HT1080 (cell line): ENCODE data around the gene GREB1. TPM values are rescaled to one million over a fixed set of nuclear protein-coding genes. Genes with fewer than 3 reads are reported as not detected.

Source experiments
- DNase-seq: peaks from one replicate; pipeline ENCODE4 v3.0.0-alpha.2; 2015; ENCODE audit warnings: low read depth
- small RNA-seq: library from RNA; depleted of rRNA; stranded (forward); fragments of <200 nt; gene quantifications from one replicate; pipeline ENCODE3, GENCODE V24; 2014
- total RNA-seq: library from RNA; depleted of rRNA; stranded (reverse); fragments of >200 nt; shearing (Covaris generic); gene quantifications from 2 replicates; pipeline ENCODE4 v1.2.3, GENCODE V29; 2014; rRNA removed

The GREB1 gene
- total RNA-seq, 1 experiment from 2014 or later, result 1.7 TPM

GRCh38 chr2:11679016-11679415 lies 145.2 kb downstream of the GREB1 start:
- no peak for DNase-seq

DNA sequence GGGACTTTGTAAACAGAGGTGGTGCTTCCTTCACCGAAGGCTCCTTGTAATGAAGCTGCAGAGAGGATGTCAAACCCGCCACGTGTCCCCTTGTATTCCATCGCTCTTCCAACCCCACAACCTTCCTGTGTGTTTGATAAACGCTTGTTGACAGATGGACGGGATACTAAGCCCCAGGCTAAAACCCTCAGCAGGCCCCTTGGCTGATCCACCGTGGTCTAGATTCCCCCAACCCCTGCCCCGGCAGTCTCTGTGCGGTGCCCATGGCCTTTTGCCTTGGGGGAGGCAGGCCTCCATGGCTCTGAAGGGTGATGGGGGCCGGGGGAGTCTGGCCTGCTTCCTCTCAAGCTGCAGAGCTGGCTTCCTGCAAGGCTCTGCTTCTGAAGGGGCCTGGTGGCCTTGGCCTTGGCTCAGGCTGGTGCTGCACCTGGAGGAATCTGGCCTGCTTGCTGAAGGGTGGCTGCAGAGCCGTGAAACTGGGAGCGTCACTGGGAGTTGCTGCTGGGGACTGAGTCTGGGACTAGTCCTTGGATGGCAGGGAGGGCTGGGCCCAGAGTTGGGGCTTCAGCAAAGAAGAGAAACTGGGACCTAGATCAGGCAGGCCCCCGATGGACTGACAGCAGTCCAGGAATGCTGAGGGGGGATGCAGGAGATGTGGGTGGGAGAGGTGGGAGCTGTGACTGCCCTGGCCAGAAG lies 145.8 kb downstream of the GREB1 start:
- no peak for DNase-seq

DNA sequence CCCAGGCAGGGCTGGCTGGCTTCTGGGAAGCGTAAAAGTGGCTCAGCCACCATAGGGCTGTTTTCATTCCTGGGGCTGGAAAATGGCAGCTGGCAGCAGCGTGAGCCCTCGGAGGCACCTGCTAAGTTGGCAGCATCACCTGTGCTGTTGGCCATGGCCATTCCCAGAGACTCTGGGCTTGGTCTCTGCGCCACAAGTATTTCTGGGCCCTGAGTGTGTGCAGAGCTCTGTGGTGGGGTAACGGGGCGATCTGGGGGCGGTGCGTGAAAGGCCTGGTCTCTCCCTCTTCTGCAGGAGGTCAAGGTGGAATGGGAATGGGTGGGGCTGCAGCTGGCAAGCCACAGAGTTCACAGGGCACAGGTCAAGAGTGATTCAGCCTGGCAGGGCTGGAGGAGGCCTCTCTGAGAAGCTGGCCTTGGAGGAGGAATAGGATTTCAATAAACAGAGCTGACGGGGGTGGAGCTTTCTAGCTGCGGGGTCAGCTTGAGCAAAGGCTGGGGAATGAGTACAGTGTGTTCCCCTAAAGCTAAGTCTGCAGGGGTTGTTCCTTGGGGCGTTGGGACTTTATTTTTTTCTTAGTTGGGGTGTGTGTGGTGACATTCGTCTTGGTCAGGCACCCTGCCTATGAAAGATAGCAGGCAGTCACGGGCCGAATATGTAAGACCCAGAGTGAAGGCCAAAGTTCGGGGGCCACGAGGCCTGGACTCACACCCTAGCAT lies 146.5 kb downstream of the GREB1 start:
- no peak for DNase-seq

DNA sequence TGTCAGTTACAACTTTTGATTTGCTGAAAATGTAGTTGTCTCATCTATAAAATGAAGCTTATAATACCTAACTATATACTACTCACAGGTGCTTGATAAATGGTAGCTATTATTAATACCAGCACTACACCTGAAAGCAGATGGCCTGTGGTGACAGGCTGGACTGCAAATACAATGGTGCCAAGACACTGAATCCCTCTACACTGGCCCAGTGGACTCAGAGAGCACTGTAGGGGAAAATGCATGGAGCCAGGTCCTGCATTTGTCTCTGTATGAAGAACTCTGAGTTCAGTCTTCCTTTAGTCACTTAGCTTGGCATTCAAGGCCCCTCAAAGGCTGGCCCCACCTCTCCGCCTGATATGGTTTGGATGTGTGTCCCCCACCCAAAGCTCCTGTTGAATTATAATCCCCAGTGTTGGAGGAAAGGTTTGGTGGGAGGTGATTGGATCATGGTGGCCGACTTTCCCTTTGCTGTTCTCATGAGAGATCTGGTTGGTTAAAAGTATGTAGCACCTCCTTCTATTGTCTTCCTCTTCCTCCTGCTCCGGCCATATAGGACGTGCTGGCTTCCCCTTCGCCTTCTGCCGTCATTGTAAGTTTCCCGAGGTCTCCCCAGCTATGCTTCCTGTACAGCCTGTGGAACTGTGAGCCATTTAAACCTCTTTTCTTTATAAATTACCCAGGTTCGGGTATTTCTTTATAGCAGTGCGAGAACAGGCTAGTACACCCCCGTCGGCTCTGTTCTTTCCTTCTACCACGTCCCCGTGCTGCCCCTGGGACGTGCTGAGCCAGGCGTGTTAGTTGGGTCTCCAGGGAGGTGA lies 147.3 kb downstream of the GREB1 start:
- DNase-seq, result no peak

DNA sequence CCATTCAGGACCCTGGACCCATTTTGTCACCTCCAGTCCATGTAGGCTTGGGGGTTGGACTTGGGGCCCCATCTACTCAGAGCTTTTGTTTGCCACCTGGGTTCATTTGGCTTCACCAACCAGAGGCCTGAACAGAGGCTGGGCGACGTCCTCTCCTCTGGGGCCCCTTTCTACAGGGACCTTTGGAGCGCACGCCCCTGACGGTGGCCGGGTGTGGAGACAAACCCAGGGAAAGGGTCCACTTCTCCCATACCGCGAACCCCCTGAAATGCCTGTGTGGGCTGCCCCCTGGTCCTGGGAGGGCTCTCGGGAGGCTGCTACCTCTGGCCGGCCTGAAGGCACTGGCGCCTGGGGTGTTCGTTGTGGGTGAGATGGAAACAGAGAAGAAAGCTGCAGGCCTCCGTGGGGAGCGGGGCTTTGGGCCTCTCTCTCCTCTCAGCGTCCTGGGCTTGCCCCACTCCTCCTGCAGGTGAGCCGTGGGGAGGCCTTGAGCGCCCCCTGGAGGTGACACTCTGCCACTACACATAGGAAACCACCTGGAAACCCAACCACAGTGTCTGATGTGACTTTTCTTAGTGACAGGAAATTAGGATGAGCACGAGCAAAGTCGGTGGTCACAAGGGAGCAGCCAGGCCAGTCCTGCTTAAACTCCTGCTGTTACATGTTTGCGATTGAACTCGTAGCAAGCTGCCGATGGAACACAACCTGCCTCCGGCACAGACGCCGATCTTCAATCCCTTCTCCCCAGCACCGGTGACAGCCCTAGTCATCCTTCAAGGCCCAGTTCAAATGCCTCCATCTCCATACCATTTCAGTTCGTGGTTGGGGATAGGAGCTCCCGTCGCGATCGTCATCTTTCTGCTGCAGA lies 148.1 kb downstream of the GREB1 start:
- DNase-seq, result peak; percentile 37

DNA sequence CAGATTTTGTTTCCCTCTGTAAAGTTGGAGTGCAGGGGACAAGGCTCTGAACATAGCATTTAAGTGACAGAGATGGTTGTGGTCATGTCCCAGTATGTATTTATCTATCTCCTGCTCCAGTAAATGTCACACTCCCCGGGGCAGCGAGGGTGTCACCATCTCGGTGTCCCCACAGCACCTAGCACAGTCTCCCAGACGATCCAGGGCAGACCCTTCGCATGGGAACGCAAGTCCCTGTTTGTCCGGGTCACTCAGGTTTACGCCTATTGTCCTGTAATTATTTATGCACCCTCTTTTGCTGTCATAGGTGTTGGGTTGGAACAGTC lies 148.7 kb downstream of the GREB1 start:
- DNase-seq, result no peak

DNA sequence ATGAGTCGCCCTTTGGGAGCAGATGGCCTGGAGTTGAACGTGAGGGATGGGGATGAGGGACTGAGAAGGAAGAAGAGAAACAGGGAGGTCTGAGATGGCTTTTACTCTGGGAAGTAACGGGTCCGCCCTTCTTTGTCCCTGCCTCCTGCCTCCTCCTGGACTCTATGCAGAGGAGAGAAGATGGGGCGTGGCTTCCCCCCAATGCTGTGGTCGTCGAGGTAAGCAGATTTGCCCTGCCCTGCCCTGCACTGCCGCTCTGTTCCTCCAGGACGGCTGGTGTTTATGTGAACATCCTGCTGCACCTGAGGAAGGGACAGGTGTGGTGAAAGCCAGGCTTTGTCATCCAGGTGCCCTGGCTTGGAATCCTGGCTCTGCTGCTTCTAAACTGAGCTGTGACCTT lies 149.6 kb downstream of the GREB1 start:
- DNase-seq, result no peak

DNA sequence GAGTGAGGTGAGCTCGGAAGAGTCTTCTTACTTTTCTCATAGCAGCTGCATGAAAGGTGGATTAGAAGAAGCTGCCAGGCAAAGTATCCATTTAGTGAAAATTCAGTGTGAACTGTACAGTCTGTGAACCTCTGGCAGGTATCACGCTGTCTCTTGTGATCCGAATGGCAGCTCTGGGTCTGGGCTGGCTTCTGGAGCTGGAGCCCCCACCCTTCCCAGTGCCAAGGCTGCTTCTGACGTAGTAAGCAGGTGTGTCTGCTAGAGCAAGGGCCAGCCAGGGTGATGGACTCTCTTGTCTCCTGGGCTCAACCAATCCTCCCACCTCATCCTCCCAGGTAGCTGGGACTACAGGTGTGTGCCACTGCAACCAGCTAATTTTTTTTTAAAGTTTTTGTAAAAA lies 150.1 kb downstream of the GREB1 start:
- DNase-seq, result no peak

DNA sequence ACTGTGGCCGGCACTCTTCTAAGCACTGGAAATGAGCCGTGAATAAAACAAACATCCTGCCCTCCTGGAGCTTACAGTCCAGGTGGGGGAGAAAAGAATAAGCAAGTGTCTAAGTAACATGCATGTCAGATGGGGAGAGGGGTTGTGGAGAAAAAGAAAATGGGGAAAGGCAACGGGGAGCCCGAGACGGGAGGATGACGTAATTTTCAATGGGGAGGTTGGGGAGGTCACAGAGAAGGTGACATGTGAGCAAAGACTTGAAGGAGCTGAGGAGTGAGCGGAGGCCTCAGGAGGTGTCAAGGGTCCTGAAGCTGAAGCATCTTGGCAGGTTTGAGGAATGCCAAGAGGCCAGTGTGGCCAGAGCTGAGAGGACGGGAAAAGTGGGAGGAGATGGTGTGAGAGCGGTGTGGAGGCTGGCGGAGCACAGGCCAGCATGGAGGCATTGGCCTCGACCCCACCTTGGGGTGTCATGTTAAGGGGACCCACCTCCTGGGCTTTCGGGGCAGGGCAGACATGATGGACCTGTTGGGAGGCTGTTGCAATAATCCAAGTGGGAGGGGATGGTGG lies 151.1 kb downstream of the GREB1 start:
- no peak for DNase-seq

DNA sequence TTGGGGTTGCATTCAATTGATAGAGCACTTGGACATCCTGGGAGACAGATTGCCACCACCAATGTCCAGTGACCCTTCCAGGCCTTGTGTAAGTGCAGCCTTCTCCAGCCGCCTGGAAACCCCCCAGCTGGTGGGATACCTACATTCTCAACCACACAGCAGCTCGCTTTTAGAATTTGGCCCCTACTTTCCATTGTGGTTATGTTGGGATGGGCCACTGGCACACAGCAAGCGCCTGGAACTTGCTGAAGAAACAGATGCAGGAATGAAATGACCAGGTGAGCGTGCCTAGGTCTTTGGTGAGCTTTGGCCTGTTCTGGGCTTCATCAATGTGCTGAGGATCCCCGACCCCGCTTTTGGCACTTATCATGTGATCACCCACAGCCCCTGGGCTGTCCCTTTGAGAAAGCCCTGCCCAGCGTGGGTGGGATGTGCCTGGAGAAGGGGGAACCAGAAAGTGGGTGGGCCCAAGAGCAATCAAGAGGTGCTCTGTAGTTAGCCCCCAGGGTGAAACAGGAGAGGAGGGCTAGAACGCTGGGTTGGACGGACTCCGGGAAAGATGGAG lies 152.1 kb downstream of the GREB1 start:
- DNase-seq, result no peak

DNA sequence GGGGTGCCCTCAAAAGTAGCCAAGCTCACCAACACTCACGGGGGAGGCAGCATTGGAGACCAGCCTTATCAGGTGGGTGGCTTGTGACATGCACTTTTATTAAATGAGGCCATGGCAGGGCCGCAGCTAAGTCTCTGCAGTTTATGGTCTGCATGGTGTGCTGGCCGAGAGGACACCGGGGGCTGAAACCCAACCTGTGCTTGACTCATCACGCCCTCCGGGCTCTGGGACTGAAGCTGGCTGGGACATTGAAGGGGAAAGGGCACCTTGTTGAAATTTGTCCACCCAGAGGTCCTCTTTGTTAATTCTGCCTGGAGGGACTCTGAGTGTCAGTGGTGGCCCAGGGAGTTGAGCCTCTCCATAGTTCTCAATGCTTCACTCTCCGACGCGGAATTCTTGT lies 153.9 kb downstream of the GREB1 start:
- no peak for DNase-seq

DNA sequence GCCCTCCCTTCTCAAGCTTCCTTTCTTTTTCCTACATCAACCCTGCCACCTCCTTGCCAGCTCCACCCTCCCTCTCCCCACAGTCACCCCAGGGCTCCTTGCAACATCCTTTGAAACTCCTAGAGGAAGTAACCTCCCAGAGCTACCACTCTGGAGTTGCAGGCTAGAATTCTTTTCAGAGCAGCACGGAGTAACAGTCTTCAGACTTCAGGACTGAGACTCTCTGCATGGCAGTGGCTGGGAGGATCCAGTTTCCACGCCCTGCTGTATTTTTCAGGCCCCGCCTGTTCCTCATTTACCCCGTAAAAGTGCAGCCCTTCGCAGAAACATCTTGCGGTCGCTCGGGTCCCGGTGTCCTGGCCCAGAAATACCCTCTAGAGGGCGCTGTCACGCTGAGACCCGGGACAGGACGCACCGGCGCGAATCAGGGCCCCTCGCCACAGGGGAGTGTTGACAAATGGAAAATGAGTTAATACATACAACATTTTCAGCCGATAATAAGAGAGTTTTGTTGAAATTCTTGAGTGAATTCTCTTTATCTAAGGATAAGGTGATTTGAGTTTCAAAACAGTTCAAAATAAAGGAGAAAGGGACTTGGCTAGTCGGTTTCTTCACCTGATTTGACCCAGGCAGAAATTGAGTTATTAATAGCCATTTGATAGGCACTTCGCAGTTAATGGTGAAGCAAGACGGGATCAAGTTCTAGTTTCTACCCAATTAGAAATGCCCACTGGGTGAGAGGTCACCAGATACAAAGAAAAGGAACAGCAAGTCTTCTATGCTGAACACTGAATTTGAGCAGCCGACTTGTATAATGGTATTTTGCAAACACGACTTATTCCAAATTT lies 154.6 kb downstream of the GREB1 start:
- peak; percentile 83 for DNase-seq

- no peak for DNase-seq
These were observed 157.3 kb downstream of the GREB1 start for GRCh38 chr2:11691076-11691660.

Small RNA genes within 50 kb of the gene (small RNA-seq; reads per million reads assigned to genes)
- gene MIR4429 (not detected), gene RN7SL674P (not detected), gene RNA5SP84 (not detected), gene RNU2-13P (1.6 reads per million, percentile 80 among the genes with 10 or more reads in this experiment)

Other genes with a start within 250 kb of the GREB1 start
- gene ROCK2, start 189.4 kb upstream of the GREB1 start, total RNA-seq, result 19.5 and 20.6 TPM in 2 replicates
- gene E2F6, start 67.9 kb upstream of the GREB1 start, total RNA-seq, result 19.3 and 21.4 TPM in 2 replicates
- not detected in 2 replicates for gene NTSR2, start 136.2 kb downstream of the GREB1 start, total RNA-seq
- gene LPIN1, start 212.6 kb downstream of the GREB1 start, total RNA-seq, result 38.3 and 38.5 TPM in 2 replicates